Liver (tissue), 9 donors: ENCODE measurements around the gene KCNQ5. TPM values are rescaled to one million over a fixed set of nuclear protein-coding genes. Genes with fewer than 3 reads are reported as not detected.

Experiments used
- DNase-seq: peaks from one replicate; pipeline ENCODE4 v3.0.0-alpha.2; 2017; ENCODE audit warnings: low spot score
- H3K27ac ChIP-seq, 2 donors: one replicate each; pipeline ENCODE4 v1.7.0; 2013; ENCODE audit warnings: inconsistent platforms in 2 of 2, low read length in 2 of 2, control low read depth in 1 of 2, low read depth in 1 of 2, mild to moderate bottlenecking in 1 of 2
- H3K27me3 ChIP-seq, 4 donors: one replicate each; pipeline versions ENCODE4 v1.6.1 to v1.7.0; 2013; ENCODE audit warnings: low read length in 3 of 4, inconsistent platforms in 1 of 4, mild to moderate bottlenecking in 1 of 4, moderate library complexity in 1 of 4; ENCODE audit not compliant: control insufficient read depth in 4 of 4, insufficient read depth in 4 of 4
- H3K36me3 ChIP-seq, 4 donors: one replicate each; pipeline versions ENCODE4 v1.6.1 to v1.7.0; 2013; ENCODE audit warnings: low read length in 3 of 4, mild to moderate bottlenecking in 3 of 4, low read depth in 1 of 4, moderate library complexity in 1 of 4; ENCODE audit not compliant: control insufficient read depth in 4 of 4, insufficient read depth in 3 of 4
- H3K4me1 ChIP-seq, 4 donors: one replicate each; pipeline versions ENCODE4 v1.6.1 to v1.7.0; 2013; ENCODE audit warnings: low read length in 3 of 4, mild to moderate bottlenecking in 3 of 4, moderate library complexity in 1 of 4; ENCODE audit not compliant: control insufficient read depth in 4 of 4, insufficient read depth in 4 of 4
- H3K4me3 ChIP-seq, 3 donors: one replicate each; pipeline versions ENCODE4 v1.6.1 to v1.7.0; 2013; ENCODE audit warnings: low read length in 3 of 3, control low read depth in 1 of 3, low read depth in 1 of 3, mild to moderate bottlenecking in 1 of 3
- H3K9ac ChIP-seq, 2 donors: one replicate each; pipeline ENCODE4 v1.7.0; 2013; ENCODE audit warnings: low read length in 2 of 2, mild to moderate bottlenecking in 2 of 2, moderate library complexity in 2 of 2, control low read depth in 1 of 2, low read depth in 1 of 2
- H3K9me3 ChIP-seq, 4 donors: one replicate each; pipeline versions ENCODE4 v1.6.1 to v1.7.0; 2013; ENCODE audit warnings: low read length in 3 of 4; ENCODE audit not compliant: control insufficient read depth in 4 of 4
- EGR1 ChIP-seq, 2 donors: IDR thresholded peaks; 2 replicates each; pipeline ENCODE4 v1.6.1; 2016 to 2018; ENCODE audit warnings: antibody characterized with exemption in 2 of 2, low read depth in 2 of 2
- FOXA1 ChIP-seq: IDR thresholded peaks from 2 replicates; pipeline ENCODE4 v1.6.1; 2016; ENCODE audit warnings: antibody characterized with exemption
- FOXA2 ChIP-seq: IDR thresholded peaks from 2 replicates; pipeline ENCODE4 v1.6.1; 2016; ENCODE audit warnings: antibody characterized with exemption
- GABPA ChIP-seq, 2 donors: IDR thresholded peaks in 1 of 2; conservative IDR thresholded peaks in 1 of 2; 2 replicates each; pipeline ENCODE4 v1.6.1; 2016; ENCODE audit warnings: antibody characterized with exemption in 2 of 2, mild to moderate bottlenecking in 1 of 2, moderate library complexity in 1 of 2
- HNF4A ChIP-seq, 2 donors: conservative IDR thresholded peaks; 2 replicates each; pipeline ENCODE4 v1.6.1; 2016; ENCODE audit warnings: antibody characterized with exemption in 2 of 2, mild to moderate bottlenecking in 2 of 2
- HNF4G ChIP-seq: IDR thresholded peaks from 2 replicates; pipeline ENCODE4 v1.6.1; 2016; ENCODE audit warnings: antibody characterized with exemption
- JUND ChIP-seq, 2 donors: IDR thresholded peaks; 2 replicates each; pipeline ENCODE4 v1.6.1; 2016; ENCODE audit warnings: antibody characterized with exemption in 2 of 2
- NR2F2 ChIP-seq: IDR thresholded peaks from 2 replicates; pipeline ENCODE4 v1.6.1; 2016; ENCODE audit warnings: antibody characterized with exemption
- RAD21 ChIP-seq, 2 donors: IDR thresholded peaks; 2 replicates each; pipeline ENCODE4 v1.6.1; 2016; ENCODE audit warnings: antibody characterized with exemption in 2 of 2, mild to moderate bottlenecking in 2 of 2
- RXRA ChIP-seq, 2 donors: IDR thresholded peaks; 2 replicates each; pipeline ENCODE4 v1.6.1; 2017 to 2018; ENCODE audit warnings: antibody characterized with exemption in 2 of 2, mild to moderate bottlenecking in 1 of 2
- SP1 ChIP-seq: IDR thresholded peaks from 2 replicates; pipeline ENCODE4 v1.6.1; 2018; ENCODE audit warnings: antibody characterized with exemption, mild to moderate bottlenecking
- TAF1 ChIP-seq: conservative IDR thresholded peaks from 2 replicates; pipeline ENCODE4 v1.6.1; 2016; ENCODE audit warnings: antibody characterized with exemption, mild to moderate bottlenecking
- YY1 ChIP-seq: IDR thresholded peaks from 2 replicates; pipeline ENCODE4 v1.6.1; 2016; ENCODE audit warnings: antibody characterized with exemption, mild to moderate bottlenecking
- WGBS: extraction: QIAGEN DNeasy Blood & Tissue Kit; methylation state at CpG from one replicate; pipeline ENCODE4 v1.1.7; 2013; 5-methylcytosine and 5-hydroxymethylcytosine counted together
- polyA plus RNA-seq, 2 donors: library from polyadenylated mRNA; stranded (reverse) in 1 of 2; unstranded in 1 of 2; fragments of 200-250 nt in 1 of 2; fragments of >200 nt in 1 of 2; fragmentation: Nextera tagmentation in 1 of 2; extraction: Ambion mirVana in 1 of 2; gene quantifications; one replicate each; pipeline versions ENCODE4 v1.2.1 to v1.2.3, GENCODE V29; 2013 to 2015
- total RNA-seq, 2 donors: library from RNA; depleted of rRNA; stranded (reverse); fragments of >200 nt; gene quantifications; one replicate each; pipeline ENCODE4 v1.2.3, GENCODE V29; 2014
- TF ChIP-seq, protein P1 (sequence below): IDR thresholded peaks from 2 replicates; pipeline ENCODE4 v1.6.1; 2016; ENCODE audit warnings: antibody characterized with exemption
- TF ChIP-seq, protein P2 (sequence below): IDR thresholded peaks from 2 replicates; pipeline ENCODE4 v1.6.1; 2016; ENCODE audit warnings: antibody characterized with exemption, mild to moderate bottlenecking
- TF ChIP-seq, protein P3 (sequence below): fragments of 150-350 bp; IDR thresholded peaks from 2 replicates; pipeline ENCODE4 v1.5.1; 2017; ENCODE audit warnings: improper control_type of control experiment, low read depth, low read length; ENCODE audit not compliant: missing input control
- TF ChIP-seq, protein P4 (sequence below): IDR thresholded peaks from 2 replicates; pipeline ENCODE4 v1.6.1; 2016; ENCODE audit warnings: antibody characterized with exemption
- TF ChIP-seq, protein P5 (sequence below): IDR thresholded peaks from 2 replicates; pipeline ENCODE4 v1.6.1; 2016; ENCODE audit warnings: antibody characterized with exemption
- donor health status: healthy.
- donor health status: healthy.
- donor health status: healthy.
- donor health status: healthy.
- donor health status: healthy.

The KCNQ5 gene
- total and polyA plus RNA-seq, 4 donors, result 0.02 to 1.1 (median 0.15) TPM

DNA sequence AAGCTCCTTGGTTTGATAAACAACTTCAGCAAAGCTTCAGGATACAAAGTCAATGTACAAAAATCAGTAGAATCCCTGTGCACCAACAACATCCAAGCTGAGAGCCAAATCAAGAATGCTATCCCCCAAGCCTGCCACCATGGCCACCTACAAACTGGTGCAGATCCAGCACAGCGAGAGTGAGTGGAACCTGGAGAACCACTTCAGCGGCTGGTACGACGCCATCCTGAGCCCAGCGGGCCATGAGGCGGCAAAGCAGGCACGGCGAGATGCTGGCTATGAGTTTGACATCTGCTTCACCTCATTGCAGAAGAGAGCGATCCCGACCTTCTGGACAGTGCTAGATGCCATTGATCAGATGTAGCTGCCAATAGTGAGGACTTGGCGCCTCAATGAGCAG lies 433.1 kb downstream of the KCNQ5 start:
- H3K4me1 ChIP-seq, result no peaks in the 10 kb centered on the region
- no peaks in the 10 kb centered on the region for H3K36me3 ChIP-seq
- no peak for DNase-seq
- H3K9me3 ChIP-seq, result no peaks in the 10 kb centered on the region
- 74% methylated on average over 11 of the region's 11 CpGs for WGBS
- H3K27me3 ChIP-seq, result no peaks in the 10 kb centered on the region
- no peak for TF ChIP-seq TAF1
- TF ChIP-seq SP1, result no peak
- TF ChIP-seq, protein P1, sequence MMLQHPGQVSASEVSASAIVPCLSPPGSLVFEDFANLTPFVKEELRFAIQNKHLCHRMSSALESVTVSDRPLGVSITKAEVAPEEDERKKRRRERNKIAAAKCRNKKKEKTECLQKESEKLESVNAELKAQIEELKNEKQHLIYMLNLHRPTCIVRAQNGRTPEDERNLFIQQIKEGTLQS, result no peak
- no peak for TF ChIP-seq YY1
- no peak for TF ChIP-seq EGR1 (IDR thresholded peaks at IDR 0.05; ENCODE audit: low read depth in 2 of 2)
- TF ChIP-seq RAD21 (IDR thresholded peaks at IDR 0.05), result no peak
- TF ChIP-seq, protein P2, sequence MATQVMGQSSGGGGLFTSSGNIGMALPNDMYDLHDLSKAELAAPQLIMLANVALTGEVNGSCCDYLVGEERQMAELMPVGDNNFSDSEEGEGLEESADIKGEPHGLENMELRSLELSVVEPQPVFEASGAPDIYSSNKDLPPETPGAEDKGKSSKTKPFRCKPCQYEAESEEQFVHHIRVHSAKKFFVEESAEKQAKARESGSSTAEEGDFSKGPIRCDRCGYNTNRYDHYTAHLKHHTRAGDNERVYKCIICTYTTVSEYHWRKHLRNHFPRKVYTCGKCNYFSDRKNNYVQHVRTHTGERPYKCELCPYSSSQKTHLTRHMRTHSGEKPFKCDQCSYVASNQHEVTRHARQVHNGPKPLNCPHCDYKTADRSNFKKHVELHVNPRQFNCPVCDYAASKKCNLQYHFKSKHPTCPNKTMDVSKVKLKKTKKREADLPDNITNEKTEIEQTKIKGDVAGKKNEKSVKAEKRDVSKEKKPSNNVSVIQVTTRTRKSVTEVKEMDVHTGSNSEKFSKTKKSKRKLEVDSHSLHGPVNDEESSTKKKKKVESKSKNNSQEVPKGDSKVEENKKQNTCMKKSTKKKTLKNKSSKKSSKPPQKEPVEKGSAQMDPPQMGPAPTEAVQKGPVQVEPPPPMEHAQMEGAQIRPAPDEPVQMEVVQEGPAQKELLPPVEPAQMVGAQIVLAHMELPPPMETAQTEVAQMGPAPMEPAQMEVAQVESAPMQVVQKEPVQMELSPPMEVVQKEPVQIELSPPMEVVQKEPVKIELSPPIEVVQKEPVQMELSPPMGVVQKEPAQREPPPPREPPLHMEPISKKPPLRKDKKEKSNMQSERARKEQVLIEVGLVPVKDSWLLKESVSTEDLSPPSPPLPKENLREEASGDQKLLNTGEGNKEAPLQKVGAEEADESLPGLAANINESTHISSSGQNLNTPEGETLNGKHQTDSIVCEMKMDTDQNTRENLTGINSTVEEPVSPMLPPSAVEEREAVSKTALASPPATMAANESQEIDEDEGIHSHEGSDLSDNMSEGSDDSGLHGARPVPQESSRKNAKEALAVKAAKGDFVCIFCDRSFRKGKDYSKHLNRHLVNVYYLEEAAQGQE, result no peak
- TF ChIP-seq GABPA (IDR thresholded peaks at IDR 0.05 in 1 of 2, conservative IDR thresholded peaks at IDR 0.05 in 1 of 2), result no peak
- TF ChIP-seq, protein P3, sequence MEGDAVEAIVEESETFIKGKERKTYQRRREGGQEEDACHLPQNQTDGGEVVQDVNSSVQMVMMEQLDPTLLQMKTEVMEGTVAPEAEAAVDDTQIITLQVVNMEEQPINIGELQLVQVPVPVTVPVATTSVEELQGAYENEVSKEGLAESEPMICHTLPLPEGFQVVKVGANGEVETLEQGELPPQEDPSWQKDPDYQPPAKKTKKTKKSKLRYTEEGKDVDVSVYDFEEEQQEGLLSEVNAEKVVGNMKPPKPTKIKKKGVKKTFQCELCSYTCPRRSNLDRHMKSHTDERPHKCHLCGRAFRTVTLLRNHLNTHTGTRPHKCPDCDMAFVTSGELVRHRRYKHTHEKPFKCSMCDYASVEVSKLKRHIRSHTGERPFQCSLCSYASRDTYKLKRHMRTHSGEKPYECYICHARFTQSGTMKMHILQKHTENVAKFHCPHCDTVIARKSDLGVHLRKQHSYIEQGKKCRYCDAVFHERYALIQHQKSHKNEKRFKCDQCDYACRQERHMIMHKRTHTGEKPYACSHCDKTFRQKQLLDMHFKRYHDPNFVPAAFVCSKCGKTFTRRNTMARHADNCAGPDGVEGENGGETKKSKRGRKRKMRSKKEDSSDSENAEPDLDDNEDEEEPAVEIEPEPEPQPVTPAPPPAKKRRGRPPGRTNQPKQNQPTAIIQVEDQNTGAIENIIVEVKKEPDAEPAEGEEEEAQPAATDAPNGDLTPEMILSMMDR, result no peak
- TF ChIP-seq, protein P4, sequence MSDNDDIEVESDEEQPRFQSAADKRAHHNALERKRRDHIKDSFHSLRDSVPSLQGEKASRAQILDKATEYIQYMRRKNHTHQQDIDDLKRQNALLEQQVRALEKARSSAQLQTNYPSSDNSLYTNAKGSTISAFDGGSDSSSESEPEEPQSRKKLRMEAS, result no peak
- TF ChIP-seq, protein P5, sequence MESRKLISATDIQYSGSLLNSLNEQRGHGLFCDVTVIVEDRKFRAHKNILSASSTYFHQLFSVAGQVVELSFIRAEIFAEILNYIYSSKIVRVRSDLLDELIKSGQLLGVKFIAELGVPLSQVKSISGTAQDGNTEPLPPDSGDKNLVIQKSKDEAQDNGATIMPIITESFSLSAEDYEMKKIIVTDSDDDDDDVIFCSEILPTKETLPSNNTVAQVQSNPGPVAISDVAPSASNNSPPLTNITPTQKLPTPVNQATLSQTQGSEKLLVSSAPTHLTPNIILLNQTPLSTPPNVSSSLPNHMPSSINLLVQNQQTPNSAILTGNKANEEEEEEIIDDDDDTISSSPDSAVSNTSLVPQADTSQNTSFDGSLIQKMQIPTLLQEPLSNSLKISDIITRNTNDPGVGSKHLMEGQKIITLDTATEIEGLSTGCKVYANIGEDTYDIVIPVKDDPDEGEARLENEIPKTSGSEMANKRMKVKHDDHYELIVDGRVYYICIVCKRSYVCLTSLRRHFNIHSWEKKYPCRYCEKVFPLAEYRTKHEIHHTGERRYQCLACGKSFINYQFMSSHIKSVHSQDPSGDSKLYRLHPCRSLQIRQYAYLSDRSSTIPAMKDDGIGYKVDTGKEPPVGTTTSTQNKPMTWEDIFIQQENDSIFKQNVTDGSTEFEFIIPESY, result no peak
- no peak overlapping the region for H3K9ac ChIP-seq
- H3K27ac ChIP-seq, result no peak overlapping the region
- H3K4me3 ChIP-seq, result no peak overlapping the region

DNA sequence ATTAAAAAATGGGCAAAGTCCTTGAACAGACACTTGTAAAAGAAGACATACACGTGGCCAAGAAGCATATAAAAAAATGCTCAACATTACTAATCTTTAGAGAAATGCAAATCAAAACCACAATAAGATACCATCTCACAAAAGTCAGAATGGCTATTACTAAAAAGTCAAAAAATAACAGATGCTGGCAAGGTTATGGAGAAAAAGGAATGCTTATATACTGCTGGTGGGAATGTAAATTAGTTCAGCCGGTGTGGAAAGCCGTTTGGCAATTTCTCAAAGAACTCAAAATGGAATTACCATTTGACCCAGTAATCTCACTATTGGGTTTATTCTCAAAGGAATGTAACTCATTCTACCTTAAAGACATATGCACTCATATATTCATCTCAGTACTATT lies 436.9 kb downstream of the KCNQ5 start:
- Histone ChIP-seq H3K4me1 (no peaks in the 10 kb centered on the region), H3K9me3 (no peaks in the 10 kb centered on the region), H3K36me3 (no peaks in the 10 kb centered on the region), H3K4me3 (no peak overlapping the region), H3K27ac (no peak overlapping the region), H3K9ac (no peak overlapping the region), H3K27me3 (peaks cover 0 to 3% (median 0%) of the 10 kb centered on the region in 4 donors)
- WGBS, result 66% methylated on average over 3 of the region's 3 CpGs
- no peak for DNase-seq
- TF ChIP-seq TAF1 (no peak), EGR1 (IDR thresholded peaks at IDR 0.05; ENCODE audit: low read depth in 2 of 2) (no peak), FOXA2 (no peak), FOXA1 (no peak), NR2F2 (no peak), RXRA (IDR thresholded peaks at IDR 0.05) (no peak), SP1 (no peak), HNF4G (no peak), YY1 (no peak), JUND (IDR thresholded peaks at IDR 0.05) (no peak), HNF4A (conservative IDR thresholded peaks at IDR 0.05) (no peak)
- TF ChIP-seq, protein P2, result no peak
- TF ChIP-seq, protein P4, result no peak
- TF ChIP-seq, protein P5, result no peak
- TF ChIP-seq, protein P1, result no peak
